HG02623 (cell line): ENCODE results near the gene FGF1.
A peak's percentile ranks its signal among the peaks of the same experiment; 100 is the strongest.

Experiments used
- ATAC-seq: cut with Tn5 transposase; IDR thresholded peaks from one replicate; pipeline ENCODE4 v1.9.1; 2021; ENCODE audit warnings: moderate library complexity; ENCODE audit not compliant: unreplicated experiment

The FGF1 gene

DNA sequence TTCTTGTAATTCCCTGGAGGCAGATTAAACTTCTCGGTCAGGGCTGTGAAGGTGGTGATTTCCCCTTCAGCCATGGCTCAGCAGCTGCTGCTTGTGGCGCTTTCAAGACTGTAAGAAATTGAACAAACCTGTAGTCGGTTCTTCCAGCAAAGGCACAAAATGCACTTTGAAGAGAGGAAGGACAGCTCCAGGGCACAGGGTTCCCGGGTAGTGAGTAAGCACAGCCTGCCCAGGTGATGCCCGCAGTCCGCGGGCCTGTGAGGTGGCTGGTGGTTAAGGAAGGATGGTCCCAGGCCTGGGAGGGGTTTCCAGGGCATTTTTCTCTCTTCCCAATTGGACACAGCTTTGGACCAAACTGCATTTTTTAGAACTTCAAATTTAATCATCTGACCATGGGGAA, 71.8 kb downstream of the FGF1 start:
- no peak for ATAC-seq

DNA sequence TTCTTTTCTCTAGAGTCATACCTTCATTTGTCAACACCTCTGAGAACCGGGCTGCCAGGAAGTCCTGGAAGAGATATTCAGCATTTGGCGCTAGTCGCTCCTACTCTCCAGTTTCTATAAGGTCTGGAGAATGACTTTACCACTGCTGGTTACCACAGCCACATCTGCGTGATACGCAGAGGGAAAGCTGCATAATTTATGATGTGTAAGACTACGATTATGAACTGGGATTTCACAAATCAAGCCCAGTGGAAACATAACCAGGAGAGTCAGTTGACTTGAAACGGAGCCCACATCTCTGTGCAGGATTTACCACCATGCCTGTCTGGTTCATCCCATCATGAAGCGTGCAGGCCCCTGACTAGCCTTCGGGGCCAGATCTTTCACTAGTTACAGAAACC, 72.6 kb downstream of the FGF1 start:
- no peak for ATAC-seq

DNA sequence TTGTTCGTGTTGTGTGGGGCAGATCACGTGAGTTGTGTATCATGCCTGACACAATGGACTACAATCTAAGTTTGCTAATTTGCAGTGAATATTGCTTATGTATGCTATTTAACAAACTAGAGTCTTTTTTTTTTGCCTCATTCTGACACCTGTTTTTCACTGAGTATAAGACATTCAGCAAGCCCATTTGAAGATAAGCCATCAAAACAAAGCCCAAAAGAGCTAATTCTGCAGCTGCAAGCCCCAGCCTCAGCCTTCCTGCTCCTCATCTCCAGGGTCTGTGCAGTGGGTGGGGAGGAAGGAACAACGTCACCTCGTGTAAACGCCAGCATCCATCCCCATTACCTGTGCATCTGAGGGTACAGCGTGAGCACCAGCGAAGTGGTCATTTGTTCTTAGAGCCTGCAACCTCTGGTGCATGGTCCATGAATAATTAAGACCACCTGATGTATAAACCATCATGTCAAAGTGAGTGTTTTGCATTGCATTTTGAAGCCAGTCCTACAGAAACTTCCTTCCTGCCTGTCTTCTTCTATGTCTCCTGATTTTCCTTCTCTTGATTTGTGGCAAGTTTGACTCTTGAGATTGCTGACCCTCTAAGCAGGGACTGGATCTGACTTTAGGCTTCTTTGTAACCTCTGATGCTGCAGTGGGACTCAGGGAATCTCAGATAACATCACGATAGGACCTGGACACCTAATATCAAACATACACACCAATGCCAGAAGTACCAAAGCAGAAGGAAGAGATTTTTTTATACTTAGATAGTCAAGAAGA, 73.2 kb downstream of the FGF1 start:
- no peak for ATAC-seq

DNA sequence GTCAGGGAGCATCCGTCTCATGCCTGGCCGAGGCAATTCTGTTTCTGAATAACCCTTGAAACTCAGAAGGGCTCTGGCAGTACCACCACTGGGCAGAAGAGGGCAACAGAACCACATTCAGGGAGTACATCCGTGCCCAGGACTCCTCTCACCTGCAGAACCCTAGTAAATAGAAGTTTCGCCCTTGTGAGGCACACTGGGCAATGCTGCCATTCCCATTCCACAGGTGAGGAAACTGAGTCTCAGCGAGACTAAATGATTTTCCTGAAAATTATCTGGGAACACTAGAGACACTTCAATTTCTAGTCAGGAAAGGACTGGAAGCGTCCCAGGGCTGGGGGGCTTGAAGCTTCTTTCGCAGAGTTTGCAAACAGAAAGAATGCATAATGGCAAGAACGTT, 74.7 kb downstream of the FGF1 start:
- ATAC-seq = peak; percentile 96

DNA sequence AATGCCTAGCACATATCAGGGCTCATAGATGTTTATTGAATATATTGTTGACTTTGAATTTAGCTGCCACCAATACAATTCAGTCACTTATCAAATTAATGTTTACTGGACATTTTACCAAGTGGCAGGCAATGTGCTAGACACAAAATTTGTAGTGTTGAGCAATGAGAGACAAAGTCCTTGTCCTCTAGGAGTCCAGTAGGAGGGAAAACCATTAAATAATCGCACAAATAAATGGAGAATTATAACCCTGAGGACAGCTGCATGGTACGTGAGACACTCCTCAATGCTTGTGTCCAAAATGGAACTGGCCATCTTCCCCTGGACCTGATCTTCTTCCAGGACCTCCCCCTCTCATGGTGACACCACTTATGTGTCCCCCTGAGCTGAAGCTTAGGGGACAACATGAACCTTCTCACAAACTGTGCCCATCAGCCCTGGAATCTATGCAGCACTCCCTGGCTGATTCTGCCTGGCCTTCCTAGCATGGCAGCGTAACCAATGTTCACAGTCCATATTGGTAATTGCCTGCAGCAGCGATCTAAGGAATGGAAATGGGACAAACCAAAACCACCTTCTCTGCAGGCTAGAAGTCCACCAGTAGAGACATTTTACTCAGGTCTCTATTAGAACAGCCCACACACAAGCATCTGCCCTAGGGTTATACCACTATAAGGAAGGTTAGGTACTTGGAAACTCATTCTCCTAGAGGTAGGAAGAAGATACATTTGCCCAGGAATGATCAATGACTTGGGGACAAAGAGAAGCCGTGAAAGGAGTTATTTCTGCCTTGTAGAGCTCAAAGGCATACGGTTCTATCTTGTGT, 75.5 kb downstream of the FGF1 start:
- ATAC-seq = no peak

DNA sequence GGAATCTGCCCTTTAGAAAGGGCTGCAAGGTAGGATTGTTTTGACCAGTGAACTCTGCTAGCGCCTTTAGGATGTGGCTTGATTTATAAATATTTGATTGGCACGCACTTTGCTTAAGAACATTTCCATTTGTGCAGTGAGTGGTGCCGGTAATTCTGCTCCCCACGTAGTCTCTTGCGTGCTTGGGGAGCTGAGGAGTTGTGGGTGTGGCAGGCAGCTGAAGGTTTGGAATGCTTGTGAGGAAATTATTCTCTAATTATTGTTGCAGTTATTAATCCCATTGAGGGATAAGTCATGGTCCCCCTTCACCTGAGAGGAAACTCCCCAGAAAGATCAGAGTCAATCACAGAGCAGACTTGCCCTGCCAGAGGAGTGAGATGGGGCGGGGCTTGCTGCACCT, 76.7 kb downstream of the FGF1 start:
- ATAC-seq = no peak

DNA sequence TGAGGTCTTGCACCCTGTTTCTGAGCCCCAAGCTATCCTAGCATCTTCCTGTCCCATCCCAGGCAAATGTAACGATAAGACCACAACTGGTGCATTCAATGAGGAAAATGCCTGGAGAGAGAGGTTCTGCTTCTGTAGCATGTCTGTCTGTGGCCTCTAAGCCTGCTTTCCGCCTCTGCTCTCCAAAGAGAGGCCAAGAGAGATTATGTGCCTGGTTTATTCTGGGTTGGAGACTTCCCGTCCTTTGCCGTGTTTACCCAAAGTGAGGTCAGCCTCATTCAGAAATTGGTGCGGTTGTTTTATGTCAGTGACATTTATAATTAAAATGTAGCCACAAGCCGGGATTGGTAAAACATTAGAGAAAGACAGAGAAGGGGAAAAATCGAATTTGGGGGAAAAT, 77.8 kb downstream of the FGF1 start:
- ATAC-seq = no peak

DNA sequence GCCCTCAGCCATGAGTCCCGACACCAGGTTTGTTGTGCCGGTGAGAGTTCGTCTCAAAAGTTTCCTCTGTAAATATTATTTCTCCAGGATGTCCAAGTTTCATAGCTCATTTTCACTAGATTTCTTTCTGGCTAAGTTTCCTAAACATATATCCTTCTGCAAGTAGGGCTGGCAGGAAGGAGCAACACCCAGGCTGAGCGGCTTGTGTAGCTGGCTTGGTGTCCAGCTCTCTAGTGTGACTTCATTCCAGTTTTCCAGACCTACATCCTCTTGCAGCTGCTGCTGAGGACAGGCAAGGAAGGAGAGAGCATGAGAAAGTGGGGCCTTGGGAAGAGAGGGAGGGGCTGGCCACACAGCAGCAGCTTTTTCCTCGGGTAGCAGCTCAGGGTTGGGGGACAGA, 80.3 kb downstream of the FGF1 start:
- no peak for ATAC-seq

DNA sequence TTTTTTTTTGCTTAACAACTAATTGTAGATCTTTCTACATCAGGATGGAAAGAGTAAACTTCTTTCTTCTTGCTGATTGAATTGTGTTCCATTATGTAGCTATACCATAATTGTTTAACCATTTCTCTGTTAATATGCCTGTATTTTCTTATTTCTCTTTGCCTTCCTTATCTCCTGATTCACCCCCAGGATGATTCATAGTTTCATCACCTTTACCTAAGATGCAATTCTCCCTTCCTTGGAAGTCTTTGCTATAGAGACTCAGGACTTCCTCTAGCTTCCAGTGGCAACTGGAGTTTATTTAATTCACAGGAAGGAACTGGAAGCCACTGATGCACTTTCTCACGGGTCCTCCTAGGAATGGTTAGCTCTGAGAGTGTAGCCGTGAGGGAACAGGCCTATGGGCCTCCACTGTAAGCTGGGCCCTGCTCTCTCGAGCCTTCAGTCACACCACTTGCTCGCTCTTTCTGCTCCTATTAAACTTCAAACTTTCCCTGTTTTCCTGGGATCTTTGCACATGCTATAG, 83.1 kb downstream of the FGF1 start:
- ATAC-seq = no peak

DNA sequence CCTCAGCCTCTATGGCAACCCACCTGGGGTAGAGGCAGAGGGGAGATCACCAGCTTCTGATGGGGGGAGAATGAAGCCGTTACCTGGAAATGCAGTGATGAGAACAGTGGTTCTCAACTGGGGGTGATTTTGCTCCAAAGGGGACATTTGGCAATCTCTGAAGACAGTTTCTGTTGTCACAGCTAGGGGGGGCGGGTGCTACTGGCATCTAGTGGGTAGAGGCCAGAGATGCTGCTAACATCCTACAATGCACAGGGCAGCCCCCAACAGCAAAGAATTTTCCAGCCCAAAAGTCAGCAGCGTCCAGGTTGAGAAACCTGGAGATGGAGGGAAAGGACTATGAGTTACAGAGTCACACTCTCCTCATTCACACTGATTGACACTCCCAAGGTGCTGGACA, 84.5 kb downstream of the FGF1 start:
- no peak for ATAC-seq

DNA sequence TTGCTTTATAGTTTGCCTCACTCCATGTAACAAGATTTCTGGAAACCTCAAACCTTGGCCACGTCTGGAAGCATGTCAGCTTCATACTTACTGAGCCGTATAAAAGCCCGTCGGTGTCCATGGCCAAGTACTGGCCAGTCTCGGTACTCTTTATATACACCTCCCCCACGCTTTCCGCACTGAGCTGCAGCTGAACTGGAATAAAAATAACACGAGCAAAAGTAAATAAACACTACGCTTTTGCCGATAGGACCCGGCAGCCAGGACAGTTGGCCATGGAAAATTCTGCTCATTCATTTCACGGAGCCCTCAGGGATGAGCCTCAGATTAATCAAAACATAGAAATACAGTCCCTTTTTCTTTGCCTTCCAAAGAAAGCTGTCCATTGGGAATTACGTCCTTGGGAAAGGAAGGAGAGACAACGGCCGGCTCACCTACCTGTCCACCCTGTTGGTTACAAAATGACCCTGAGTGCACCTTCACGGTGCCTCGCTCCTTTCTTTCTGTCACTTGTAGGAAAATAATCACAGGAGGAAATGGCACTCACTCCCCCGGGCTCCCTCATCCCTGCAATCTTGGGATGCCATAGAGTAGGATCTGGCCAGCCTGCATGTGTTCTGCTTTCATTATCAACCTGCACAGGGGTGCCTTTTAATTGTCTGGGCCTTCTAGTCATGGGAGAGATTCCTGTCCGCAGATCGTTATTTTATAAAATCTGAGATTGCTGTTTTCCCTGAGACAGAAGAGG, 85.1 kb downstream of the FGF1 start:
- no peak for ATAC-seq

DNA sequence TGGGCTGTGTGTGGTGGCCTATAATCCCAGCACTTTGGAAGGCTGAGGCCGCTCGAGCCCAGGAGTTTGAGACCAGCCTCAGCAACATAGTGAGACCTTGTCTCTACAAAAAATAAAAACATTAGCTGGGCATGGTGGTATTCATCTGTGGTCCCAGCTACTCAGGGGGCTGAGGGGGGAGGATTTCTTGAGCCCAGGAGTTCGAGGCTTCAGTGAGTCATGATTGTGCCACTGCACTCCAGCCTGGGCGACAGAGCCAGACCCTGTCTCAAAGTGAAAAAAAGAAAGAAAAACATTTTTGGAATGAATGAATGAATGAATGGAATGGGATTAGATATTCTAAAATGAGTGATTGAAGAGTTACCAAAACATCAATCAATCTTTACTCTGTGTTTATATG, 85.8 kb downstream of the FGF1 start:
- no peak for ATAC-seq

DNA sequence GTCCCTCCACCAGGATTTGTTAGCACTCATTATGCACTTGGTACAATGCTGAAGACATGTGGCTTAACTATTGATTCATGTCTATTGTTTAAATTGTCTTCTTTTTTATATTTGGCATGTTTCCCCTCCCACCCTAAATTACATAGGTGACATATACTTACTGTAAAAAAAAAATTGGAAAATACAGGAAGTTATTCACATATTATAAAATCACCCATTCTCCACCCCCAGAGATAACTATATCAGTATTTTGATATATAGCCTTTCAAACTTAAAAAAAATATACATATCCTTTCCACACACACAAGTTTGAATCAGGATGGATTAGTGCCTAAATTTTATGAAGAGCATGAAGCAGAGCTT, 87.6 kb downstream of the FGF1 start:
- ATAC-seq = no peak

DNA sequence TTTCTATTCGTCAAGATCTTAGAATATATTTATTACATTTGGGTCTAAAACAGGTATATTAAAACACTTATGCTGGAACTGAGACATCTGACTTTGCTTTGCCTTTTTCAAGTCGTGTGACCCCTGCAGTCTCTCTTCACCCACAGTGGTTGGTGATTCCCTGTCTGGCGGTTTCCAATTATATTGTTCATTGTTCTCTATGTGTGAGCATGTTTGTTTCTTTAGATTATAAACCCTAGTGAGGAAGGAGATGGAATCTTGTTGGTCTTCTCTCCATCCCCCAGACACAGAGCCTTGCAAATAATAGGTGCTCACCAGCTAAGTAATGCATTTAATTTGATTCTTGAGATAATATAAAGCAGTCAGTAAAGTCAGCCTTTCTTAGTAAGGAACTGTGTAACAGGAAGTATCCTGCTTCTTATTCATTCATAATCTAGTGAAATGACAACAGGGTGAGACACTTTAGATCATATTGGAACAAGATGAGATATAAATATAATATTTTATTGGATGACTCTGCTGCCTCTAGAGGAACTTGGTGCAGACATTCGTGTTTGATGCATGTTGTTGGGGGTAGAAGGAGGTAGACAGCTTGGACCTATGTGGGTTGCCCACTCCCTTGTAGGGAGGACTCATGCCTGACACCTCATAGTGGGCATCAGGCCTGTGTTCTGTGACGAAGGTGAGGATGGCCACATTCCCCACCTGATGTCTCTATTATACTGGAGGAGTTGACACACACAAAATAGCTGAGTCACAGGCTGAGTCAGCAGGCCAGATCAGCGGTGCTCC, 88.1 kb downstream of the FGF1 start:
- no peak for ATAC-seq

DNA sequence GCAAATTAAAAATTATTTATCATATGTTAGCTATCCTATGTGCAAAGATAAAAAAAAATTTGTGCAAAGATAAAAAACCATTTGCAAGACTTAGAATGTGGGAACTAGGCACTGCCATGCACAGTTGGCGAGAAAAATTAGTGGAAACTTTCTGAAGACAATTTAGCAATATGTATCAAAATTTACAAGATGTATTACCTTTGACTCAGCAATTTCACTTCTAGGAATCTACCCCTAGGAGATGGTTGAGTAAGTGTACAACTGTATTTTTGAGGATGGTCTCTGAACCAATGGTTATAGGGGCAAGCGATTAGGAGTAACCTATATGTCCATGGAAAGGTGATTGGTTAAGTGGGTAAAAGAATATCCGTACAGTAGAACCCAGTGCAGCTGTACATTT, 88.9 kb downstream of the FGF1 start:
- no peak for ATAC-seq

DNA sequence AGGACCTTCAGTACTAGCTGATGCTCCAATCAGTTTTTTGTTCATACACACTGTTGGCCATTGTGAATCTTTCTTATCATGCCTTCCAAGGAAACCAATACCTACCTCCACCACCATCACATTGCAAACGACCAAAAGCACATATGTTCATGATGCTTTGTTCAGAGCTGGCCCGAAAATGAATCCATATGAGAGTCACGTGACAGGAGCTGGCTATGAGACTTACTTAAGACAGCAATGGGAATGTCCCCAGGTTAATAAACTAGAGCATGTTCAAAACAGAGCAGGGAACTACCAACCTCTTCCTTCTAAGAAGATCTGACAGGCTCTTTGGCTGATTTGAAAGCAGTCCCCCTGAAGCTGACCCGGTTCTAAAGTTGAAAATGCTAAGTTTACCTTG, 93.5 kb downstream of the FGF1 start:
- no peak for ATAC-seq

DNA sequence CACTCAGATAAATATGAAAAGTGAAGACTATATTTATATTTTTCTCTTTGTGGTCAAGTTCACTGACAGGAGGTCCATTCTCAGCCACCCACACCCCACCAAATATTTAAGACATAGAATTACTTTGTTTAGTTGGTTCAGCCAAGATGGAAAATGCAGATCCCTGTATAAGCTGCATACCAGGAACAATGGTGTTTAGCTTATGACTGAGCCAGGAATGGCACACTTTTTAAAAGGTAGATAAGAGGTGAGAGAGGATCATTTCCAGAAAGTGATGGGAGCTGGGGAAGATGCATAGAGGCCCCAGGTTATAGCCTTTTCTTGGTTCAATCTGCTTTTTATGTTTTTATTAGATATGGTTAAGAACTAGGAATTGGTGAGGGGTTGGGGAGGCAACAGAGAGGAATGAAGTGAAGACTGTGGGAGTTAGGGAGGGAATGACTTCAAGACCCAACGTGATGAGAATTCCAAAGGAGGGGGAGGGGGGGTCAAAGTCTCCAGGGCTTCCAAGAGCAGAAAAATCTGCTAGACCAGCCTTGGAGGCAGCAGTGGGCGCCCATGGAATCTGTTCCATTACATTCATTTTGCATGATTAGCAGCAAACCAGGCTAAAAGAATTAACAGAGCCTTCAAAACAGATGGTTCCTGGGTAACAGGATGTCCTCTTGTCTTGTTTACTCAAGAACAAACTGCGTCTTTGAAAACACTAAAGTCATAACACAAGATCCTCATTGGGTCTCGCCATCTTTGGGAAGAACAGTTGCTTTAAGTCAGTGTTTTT, 95.2 kb downstream of the FGF1 start:
- ATAC-seq = no peak

DNA sequence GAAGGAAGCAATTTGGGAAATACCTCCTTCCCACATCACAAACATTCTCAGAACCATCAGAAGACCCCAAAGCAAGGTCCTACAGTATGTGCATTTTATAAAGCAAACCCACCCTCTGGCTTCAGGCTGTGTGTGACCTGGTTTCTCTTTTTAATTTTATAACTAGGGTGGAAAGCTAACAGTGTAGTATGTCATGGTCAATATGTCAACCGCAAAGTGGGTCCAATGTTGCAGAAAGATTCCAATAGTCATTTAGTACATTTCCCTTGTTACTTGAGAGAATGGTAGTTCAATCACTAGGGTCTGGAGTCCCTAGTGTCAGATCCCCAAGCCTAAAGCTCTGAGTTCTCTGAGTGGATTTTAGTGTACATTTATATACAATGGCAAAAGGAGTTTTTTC, 96.2 kb downstream of the FGF1 start:
- ATAC-seq = no peak

DNA sequence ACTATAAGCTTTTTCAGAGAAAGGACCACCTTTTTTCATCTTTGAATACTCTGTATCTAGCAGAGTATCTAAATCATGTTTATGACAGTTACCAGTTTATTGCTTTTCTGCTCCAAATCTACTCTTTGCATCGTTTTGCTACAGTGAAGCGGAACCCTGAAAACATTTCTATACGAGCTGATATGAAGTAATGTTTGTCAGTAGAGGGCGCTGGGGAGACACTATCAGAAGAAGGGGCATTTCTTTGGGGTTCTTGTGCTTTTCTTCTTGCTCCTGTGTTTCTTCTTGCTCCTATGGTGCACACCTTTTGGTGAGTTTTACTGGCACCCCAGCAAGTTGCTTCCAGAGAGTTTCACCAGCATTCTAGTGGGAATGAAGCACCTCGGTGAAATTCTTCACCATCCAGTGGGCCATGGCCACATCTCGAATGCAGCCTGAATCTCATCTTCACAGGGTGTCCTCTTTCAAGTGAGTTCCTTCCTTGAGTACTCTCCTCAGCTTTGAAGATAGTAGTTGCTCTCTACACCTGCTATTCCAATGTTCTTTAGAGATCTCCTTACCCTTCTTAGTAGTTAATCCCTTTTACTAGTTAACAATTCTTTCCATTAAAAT, 98.4 kb downstream of the FGF1 start:
- ATAC-seq = no peak

DNA sequence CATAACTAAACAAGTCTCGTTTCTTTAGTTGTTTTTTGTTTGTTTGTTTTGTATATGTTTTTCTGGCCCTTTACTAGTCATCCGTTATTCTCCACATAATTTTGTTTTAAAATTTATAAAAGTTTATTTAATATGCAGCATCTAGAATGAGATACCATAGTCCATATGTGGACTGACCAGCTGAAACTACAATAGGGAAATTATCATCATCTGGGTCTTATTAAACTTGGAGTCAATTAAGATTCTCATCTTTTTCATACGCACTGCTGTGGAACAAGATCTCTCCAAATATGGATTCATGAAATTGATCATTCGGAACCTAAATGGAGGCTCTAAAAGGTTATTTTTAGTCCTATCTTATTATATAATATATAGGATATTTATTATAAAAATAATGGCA, 99.3 kb downstream of the FGF1 start:
- no peak for ATAC-seq
